HG03097 (cell line): Measurements from ENCODE around the gene MAP2K3.
"Not testable (repeated sequence)": the region's sequence is repeated elsewhere in the genome, so short reads cannot be mapped to it uniquely, and the experiment has no call there.

Experiments used
- ATAC-seq: cut with Tn5 transposase; IDR thresholded peaks from one replicate; pipeline ENCODE4 v1.9.1; 2021; ENCODE audit not compliant: unreplicated experiment, low FRiP score

Gene MAP2K3

DNA sequence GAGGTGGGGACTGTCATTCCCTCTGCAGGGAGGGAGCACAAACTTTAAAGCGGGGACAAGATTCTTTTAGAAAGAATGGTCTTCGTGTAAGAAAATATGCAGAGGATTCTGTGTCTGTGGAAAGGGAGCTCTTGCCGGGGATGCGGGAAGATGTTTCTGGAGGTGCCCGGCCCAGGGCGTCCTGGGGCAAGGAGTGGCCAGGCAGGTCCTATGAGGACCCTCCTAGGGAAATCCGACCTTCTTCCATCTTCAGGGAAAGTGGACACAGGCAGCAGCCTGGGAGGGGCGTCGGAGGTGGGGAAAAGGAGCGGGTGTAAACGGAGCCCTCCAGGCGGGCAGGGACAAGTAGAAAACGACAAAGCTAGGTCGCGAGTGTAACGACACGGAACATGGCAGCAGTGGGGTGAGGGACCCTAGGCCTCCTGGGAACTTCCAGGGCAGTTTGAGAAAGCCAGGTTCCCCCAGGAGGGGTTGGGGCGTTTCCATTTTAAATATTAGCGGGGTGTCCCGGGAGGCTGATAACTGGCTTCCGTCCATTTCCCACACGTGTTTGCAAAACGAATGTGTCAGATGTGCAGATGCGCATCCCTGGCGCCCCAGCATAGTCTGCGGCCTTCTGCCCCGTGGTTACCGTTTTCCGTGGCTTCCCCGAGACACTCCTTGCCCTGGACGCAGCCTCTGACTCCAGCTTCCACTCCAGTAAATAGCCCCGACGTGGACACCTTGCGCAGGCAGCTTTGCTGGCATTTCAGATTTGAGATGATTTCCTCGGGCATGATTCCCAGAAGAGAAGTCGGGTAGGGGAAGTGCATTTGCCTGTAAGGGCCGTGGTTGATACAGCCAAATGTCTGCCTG lies 39.0 kb downstream of the MAP2K3 start:
- ATAC-seq = not testable (repeated sequence)

DNA sequence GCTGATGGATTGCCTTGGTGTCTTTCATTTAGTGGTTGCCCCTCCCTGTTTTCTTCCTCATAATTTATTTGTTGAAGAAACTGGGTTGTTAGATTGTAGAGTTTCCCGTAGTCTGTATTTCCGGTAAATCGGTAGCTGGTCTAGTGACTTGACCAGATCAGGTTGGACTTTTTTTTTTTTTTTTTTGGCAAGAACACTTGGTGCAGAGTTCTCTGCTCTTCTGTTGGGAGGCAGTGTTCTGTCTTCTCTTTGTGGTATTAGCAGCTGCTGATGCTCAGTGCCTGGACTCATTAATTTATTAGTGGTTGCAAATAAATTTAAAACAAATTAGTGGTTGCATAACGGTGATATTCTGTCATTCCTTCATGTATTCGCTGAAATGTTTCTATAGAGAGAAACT lies 40.2 kb downstream of the MAP2K3 start:
- ATAC-seq = not testable (repeated sequence)

DNA sequence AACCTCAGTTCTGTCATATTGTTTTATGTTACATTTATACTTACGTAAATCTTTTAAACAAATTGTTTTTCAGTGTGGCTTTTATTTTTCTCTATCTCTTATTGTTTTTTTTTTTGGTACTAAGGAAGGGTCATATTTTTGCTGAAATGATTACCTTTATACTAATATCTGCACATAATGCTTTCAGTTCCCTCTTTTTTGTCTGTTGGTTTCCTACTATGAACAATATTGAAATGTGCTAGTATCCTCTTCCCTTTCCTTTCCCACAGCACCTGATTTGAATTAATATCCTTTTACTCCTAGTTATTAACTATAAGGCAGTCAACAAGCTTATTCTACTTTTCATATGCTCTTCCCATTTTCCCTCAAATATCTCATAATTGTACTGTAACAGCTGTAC lies 43.4 kb downstream of the MAP2K3 start:
- ATAC-seq = not testable (repeated sequence)

DNA sequence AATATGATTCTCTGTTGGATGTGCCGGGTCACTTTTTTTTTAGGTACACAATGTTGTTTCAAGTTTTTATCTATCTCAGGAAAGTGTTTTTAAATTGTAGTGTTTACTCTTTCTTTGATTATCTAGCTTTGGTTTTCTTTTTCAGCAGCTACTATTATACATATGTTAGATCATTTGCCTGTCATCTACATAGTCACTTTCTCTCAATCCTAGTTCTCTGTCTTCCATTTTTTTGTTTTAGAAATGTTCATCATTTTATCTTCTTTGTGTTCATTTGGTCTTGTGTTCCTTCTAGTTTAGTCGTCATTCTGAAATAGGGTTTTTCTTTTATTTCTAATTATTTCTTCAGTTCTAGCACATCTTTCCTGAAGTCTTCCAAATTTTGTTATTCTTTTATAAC lies 44.3 kb downstream of the MAP2K3 start:
- ATAC-seq = not testable (repeated sequence)

DNA sequence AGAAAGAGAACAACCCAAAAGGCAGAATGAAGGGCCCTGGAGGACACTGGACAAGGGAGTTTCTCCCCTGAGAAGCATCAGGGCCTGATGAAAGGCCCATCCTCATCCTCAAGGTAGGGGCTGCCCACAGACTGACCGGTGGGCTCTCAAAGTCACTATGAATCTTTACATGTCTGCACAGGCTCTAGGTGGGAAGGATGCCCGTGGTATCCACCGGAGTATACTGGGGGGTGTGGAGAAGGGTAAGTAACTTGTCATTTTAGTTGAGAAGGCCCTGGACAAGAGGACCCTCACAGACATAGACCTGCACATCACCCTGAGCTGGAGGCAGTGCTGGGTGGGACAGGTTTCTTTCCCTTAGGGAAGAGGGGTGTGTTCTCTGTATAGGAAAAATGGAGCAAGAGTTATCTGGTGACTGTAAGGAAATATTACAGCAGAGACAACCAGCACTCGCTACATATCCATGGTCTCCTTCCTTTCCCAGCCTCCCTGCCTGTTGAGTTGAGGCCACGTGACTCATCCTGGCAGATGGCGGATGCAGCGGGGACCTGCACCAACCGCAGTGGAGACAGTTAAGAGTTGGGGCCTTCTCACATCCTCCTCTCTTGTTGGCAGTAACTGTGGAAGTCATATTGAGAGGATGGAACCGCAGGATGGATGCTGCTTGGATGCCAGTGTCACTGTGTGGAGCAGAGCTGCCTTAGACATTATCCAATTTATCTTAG lies 46.1 kb downstream of the MAP2K3 start:
- ATAC-seq = no peak

DNA sequence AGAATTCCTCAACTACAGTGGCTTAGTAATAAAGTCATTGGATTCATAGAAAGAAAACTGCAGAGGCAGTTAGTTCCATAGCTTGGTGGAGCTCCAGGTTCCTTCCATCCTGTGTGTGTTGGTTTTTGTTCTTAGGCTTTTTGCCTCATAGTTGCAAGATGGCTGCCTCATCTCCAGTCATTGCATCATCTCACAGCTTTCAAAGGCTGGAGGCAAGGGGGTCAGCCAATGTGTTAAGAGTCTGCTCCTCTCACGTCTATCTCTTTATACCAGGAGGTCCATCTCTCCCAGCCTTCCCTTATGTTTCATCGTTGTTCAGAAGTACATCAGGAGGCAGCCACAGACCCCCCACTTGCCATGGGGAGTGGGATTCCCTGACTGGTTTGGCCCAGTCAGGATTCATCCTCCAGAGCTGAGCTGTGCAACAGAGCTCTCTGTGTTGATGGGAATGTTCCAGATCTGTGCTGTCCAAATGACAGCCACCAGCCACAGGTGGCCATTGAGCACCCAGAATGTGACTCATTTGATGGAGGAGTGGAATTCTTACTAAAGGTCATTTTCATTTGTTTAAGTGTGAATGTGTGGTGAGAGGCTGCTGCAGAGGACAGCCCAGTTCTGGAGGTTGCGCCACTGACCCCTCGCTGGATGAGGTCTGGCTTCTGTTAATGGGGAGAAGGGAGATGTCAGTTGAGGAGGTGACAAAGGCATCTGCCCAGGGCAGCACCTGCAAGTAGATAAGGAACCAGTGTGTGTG lies 52.2 kb downstream of the MAP2K3 start:
- ATAC-seq = not testable (repeated sequence)

DNA sequence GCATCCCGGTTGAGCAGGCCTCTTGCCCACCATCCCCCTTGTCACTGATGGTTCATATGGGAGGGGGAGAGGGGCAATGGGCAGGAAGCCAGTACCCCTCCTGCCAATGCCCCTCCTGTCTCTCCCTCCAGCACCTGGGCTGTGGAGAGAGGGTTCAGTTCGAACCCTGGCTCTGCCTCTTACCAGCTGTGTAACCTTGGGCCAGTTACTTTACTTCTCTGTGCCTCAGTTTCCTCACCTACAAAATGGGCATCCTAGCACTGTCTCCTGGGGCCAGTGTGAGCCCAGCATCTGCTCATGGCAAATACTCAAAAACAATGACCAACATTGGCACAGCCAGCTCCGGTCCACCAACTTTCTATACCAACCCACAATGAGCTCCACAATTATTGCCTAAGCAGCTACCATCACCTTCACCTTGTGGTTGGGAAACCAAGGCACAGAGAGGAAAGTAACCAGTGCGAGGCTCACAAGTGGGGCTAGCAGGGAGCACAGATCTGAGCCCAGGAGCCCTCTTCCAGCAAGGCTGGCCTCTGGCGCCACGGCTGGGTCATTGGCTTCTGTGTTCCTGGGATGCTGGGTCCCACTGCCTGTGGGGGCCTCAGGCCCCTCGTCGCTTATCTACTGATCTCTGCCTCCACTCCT lies 53.6 kb downstream of the MAP2K3 start:
- ATAC-seq = not testable (repeated sequence)

DNA sequence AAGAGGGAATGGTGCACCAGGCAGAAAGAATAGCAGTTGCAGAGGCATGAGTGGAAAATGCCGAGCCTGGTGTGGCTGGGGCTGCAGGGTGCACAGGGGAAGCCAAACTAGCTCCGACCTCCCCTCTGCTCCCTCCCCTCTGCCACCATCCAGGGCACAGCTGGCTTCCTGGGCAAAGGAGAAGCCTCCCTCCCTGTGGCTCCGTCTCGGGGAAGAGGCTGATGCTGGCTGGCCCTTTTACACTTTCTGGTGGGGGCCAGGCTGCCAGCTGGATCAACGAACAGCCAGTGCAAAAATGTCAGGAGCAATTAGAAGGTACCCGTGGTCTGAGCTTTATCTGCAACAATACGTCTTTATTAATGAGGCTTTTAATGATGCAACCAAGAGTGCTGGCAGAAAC lies 54.5 kb downstream of the MAP2K3 start:
- ATAC-seq = no peak

DNA sequence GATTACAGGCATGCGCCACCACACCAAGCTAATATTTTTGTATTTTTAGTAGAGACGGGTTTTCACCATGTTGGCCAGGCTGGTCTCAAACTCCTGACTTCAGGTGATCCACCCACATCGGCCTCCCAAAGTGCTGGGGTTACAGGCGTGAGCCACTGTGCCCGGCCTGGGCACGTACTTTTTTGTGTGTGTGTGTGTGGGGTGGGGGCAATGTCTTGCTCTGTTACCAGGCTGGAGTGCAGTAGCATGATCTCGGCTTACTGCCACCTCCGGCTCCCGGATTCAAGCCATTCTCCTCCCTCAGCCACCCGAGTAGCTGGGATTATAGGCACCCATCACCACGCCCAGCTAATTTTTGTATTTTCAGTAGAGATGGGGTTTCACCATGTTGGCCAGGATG lies 55.1 kb downstream of the MAP2K3 start:
- not testable (repeated sequence) for ATAC-seq

DNA sequence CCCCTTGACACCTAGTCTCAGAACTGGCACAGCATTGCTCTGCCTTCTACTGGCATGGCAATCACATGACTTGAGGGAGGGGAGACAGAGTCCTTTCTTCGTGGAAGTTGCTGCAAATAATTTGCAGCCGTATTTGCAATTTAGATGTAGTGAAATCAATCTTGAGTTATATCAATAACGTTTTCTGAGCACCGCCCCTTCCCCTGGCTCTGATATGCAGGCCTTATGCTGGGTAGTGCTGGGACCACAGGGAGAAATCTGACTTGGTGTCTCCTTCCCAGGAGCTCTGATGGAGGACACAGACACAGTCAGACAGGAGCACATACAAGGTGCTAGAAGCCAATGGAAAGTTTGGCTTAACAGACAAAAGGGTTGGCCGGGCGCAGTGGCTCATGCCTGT lies 55.9 kb downstream of the MAP2K3 start:
- not testable (repeated sequence) for ATAC-seq

DNA sequence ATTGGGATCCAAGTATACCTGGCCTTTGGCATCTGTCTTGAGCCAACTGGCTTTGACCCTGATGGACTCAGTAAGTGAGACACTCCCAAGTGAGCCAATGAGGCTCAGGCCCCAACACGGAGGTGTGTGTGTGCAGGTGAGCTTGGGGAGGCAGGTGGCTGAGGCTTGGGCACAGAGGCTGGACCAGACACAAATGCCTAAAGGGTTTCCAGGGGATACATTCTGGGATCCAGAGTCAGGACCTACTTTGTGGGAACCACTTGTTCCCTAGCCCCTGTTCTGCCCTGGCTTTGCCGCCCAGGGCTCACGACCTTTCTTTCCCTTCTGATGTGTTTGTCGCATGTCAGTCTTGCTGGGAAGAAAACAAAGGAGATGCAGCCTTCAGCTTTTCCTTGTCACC lies 56.8 kb downstream of the MAP2K3 start:
- ATAC-seq = not testable (repeated sequence)

DNA sequence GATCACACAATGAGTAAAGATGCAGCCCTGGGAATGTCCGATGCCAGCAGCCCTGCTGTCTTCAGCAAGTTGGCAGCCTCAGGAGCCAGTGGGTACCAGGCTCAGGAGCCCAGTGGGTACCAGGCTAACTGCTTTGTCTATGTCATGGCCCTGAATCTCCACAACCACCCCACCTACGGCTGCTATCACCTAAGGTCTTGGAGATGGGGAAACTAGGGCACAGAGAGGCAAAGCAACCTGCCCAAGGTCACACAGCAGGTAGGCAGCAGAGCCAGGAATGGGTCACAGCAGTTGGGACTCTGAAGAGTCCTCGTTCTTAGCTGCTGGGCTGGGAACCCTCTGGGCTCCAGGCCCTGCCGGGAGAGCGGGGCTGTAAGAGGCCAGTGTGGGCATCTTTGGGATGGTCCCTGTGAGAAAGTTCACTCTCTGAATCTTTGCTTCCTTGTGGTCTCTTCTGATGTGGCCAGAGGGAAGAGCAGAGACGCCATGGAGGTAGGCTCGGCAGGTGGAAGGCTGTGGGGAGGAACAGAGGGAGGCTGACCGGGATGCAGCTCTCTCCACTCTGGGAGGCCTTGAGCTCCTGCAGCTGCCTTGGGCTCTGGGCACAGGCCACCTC lies 57.5 kb downstream of the MAP2K3 start:
- not testable (repeated sequence) for ATAC-seq

DNA sequence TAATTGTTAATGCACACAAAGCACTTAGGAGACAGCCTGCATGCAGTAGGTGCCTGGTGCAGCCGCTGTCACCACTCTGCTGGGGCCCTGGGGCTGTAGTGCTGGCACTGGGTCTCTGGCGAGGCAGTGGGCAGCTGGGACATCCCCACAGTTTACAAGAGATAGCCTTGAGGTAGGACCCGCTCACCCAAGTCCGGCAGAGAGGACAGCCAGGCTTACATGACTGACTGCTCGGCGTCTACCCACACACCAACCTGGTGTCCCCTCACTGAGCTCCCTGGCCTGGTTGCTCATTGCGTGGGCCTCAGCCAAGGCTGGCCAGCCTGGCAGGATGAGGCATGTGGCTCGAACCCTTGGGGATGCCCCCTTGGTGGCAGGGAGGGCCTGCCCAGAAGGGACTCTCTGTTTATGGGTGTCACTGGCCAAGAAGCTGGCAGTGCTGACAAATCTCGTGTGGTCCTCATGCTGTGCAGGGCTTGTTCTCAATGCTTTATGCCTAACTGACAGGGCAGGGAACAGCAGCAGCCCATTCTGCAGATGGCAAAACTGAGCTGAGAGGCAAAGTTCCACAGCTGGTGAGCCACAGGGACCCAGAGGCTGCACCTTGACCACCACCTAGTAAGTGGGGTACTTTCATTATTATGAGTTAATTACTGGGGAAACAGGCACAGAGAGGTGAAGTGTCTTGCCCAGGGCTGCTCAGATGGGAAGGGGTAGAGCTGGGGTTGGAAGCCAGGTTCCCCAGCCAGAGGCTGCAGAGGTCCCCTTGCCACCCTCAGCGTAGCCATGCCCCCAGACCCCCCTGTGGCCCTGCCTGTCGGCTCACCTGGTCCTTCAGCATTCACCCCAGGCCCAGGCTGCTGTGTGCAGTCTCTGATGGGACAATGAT lies 58.8 kb downstream of the MAP2K3 start:
- not testable (repeated sequence) for ATAC-seq

DNA sequence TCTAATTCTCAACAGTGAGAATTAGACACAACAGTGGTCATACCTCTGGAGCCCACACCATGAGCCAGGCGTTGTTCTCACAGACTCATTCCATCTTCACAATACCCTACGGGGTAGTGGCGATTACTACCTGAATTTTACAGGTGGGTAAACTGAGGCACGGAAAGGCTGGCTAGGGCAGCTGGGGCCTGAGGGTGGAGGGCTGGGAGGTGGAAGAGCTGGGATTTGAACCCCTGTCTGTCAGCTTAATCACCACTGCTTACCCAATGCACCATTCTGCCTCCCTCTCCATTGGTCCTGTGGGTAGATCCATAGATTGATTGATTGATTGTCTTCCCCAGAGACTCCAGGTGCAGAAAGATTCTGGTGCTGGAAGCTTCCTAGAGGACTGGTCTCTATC lies 60.3 kb downstream of the MAP2K3 start:
- ATAC-seq = not testable (repeated sequence)

DNA sequence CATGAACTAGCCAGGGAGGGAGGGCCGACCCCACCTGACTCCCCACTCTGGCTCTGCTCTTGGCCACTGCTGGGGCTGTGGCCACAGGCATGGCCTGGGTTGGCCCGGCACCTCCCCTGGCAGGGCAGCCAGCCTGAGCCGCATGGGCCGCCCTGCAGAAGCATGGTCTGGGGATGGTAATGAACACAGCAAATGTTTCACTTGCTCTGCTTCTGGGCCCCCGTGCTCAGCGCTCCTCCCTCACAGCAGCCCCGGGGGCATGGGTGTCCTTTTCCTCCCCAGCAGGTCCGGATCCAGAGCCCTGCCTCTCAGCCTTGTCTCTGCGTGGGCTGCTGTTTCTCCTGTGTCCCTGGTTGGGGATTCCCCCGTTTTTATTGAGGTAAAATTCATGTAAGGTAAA lies 60.7 kb downstream of the MAP2K3 start:
- ATAC-seq = no peak

DNA sequence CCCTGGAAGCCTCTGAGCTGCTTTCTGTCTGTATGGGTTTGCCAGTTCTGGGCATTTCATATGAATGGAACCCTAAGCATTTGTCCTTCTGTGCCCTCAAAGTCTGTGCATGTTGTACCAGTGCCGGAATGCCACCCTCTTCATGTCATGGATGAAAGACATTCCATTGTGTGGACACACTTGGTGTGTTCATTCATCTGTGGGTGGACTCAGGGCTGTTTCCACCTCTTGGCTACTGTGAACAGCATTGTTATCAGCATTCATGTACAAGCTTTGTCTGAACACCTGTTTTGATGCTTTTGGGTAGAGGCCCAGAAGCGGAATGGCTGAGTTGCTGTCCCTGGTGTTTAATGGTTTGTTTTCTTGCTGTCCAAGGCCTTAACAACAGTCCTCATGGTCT lies 61.6 kb downstream of the MAP2K3 start:
- ATAC-seq = not testable (repeated sequence)

DNA sequence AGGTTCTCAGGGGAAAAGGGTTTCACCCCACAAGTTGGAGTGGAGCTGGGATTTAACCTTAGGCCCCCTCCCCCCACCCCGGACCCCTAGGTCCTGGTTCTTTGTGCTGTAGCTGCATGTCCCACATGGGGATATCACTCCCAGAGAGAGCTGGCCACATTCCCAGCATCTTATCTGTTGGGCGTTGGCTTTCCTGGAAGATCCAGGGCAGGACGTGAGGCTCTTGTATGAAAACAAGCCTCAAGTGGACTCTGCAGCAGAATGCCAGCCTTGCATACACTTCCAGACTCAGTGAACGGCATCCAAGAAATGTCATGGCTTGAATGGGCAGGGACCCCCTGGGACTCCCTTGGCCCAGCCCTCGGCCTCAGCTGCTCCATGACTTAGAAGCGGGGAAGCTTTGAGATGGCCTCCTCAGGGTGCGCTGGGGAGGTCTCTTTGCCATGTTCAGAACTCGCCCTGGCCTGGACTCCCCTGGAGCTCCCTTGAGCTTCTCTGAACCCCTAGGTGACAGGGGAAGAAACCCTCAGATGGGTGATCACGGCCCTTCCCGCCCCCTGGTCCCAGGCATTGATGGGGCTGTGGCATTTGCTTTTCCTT lies 62.2 kb downstream of the MAP2K3 start:
- ATAC-seq = not testable (repeated sequence)

DNA sequence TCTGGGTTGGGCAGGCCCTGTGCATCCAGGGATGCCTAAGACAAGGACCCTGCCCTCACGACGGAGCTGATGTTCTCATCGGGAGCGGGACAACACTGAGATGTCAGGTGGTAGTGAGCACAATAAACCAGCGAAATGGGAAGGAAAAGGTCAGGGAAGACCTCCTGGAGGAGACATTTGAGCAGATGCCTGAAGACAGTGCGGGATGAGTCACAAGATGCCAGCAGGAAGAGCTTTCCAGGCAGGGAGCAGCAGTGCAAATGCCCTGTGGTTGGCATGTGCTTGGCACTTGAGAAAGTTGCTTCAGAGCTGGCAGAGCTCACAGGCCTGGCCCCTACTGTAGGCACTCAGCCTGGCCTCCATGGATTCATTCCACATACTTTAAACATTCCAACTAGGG lies 63.1 kb downstream of the MAP2K3 start:
- ATAC-seq = not testable (repeated sequence)
